K562 (cell line): ENCODE data around the gene DNMT1. TPM values are rescaled to one million over a fixed set of nuclear protein-coding genes. Genes with fewer than 3 reads are reported as not detected.

ENCODE experiments used
- ATAC-seq: fragments of 200-7000 bp; cut with Tn5 transposase; 3 replicates; pipeline ENCODE4 v1.9.1; 2020; ENCODE audit warnings: moderate library complexity
- BruUV-seq: library from RNA; stranded (reverse); fragments of 400-500 nt; replicated peaks from 2 replicates; lab custom pipeline; 2021; lab: Mats Ljungman, UMichigan
- CTCF ChIA-PET: fragments of 300-600 bp; formaldehyde crosslinking; extraction: SDS; loops from one replicate; lab custom pipeline; 2021; ENCODE audit warnings: low intra/inter-chr PET ratio; lab: Yijun Ruan, JAX
- POLR2A ChIA-PET: fragments of 300-600, 350-650 bp; sonication (Branson Sonifier 250); formaldehyde crosslinking; extraction: SDS; loops from one replicate; lab custom pipeline; 2021; ENCODE audit warnings: antibody characterized with exemption, inconsistent platforms; lab: Yijun Ruan, JAX
- DNase-seq, 4 experiments: peaks; one replicate each; pipeline versions ENCODE4 v3.0.0 to v3.0.0-alpha.2; 2011 to 2018; ENCODE audit warnings: low spot score in 3 of 4, mixed read lengths in 3 of 4; ENCODE audit errors: extremely low read depth in 1 of 4
- FAIRE-seq: peaks from 2 replicates; lab custom pipeline; 2011; peaks lifted over from hg19 to GRCh38; lab: Jason Lieb, UNC
- H2AFZ ChIP-seq: 2 replicates; pipeline ENCODE4 v1.6.0; 2011; ENCODE audit warnings: low read depth, low read length, control low read depth, inconsistent platforms
- H3K27ac ChIP-seq: fragments of 200-600 bp; 3 replicates; pipeline ENCODE4 v1.8.0; 2011; ENCODE audit warnings: low read depth, mild to moderate bottlenecking, control low read depth, inconsistent platforms, low read length, moderate library complexity, mixed read lengths; ENCODE audit errors: extremely low read depth
- H3K27me3 ChIP-seq, 2 experiments: fragments of 300-600 bp in 1 of 2; 2 replicates in 1 of 2; 3 replicates in 1 of 2; pipeline versions ENCODE4 v1.6.0 to v1.8.0; 2011; ENCODE audit warnings: inconsistent platforms in 2 of 2, low read length in 2 of 2, mild to moderate bottlenecking in 1 of 2, mixed read lengths in 1 of 2, moderate library complexity in 1 of 2; ENCODE audit not compliant: control insufficient read depth in 2 of 2, insufficient read depth in 2 of 2
- H3K36me3 ChIP-seq: fragments of 300-600 bp; 3 replicates; pipeline ENCODE4 v1.8.0; 2011; ENCODE audit warnings: mild to moderate bottlenecking, low read length, inconsistent platforms; ENCODE audit not compliant: control insufficient read depth, insufficient read depth
- H3K4me1 ChIP-seq, 2 experiments: fragments of 200-600 bp in 1 of 2; replicated peaks in 1 of 2; 2 replicates in 1 of 2; 3 replicates in 1 of 2; pipeline versions ENCODE4 v1.5.1 to v1.8.0; 2011; ENCODE audit warnings: inconsistent platforms in 2 of 2, low read length in 2 of 2, mild to moderate bottlenecking in 1 of 2, mixed read lengths in 1 of 2, moderate library complexity in 1 of 2; ENCODE audit not compliant: control insufficient read depth in 2 of 2, insufficient read depth in 2 of 2
- H3K4me2 ChIP-seq: 2 replicates; pipeline ENCODE4 v1.6.1; 2011; ENCODE audit warnings: low read length, control low read depth, inconsistent platforms, mixed read lengths; ENCODE audit not compliant: insufficient read depth
- H3K4me3 ChIP-seq: fragments of 200-600 bp; sonication (generic), shearing (Covaris generic); 2 replicates; pipeline ENCODE4 v1.5.1; 2016; ENCODE audit warnings: control low read depth, inconsistent platforms
- H3K79me2 ChIP-seq: fragments of 200-600 bp; 3 replicates; pipeline ENCODE4 v1.8.0; 2011; ENCODE audit warnings: low read length, inconsistent platforms; ENCODE audit not compliant: control insufficient read depth, insufficient read depth
- H3K9ac ChIP-seq, 2 experiments: 2 replicates each; pipeline versions ENCODE4 v1.6.0 to v1.6.1; 2011; ENCODE audit warnings: low read depth in 2 of 2, low read length in 2 of 2, control low read depth in 1 of 2, inconsistent platforms in 1 of 2, mild to moderate bottlenecking in 1 of 2, mixed read lengths in 1 of 2; ENCODE audit not compliant: insufficient read depth in 1 of 2
- H3K9me1 ChIP-seq: one replicate; pipeline ENCODE4 v1.6.0; 2011; ENCODE audit warnings: inconsistent platforms, mild to moderate bottlenecking, low read length, moderate library complexity; ENCODE audit not compliant: control insufficient read depth, insufficient read depth
- H3K9me3 ChIP-seq: replicated peaks from 2 replicates; pipeline ENCODE4 v1.5.1; 2011; ENCODE audit warnings: low read depth, low read length, inconsistent platforms; ENCODE audit not compliant: control insufficient read depth, insufficient read depth
- H4K20me1 ChIP-seq: replicated peaks from 2 replicates; pipeline ENCODE4 v1.6.1; 2011; ENCODE audit warnings: low read length, inconsistent platforms, mixed read lengths; ENCODE audit not compliant: control insufficient read depth, insufficient read depth
- BMI1 ChIP-seq: fragments of 150-350 bp; IDR thresholded peaks from 2 replicates; pipeline ENCODE4 v1.6.1; 2014; ENCODE audit warnings: low read length
- CBX3 ChIP-seq, 2 experiments: IDR thresholded peaks; 1 replicate in 1 of 2; 2 replicates in 1 of 2; pipeline ENCODE4 v1.6.1; 2012; ENCODE audit warnings: inconsistent platforms in 2 of 2, low read length in 2 of 2, borderline replicate concordance in 1 of 2, control low read depth in 1 of 2
- CGGBP1 ChIP-seq: fragments of 250-450 bp; sonication (Bioruptor Pico); IDR thresholded peaks from 2 replicates; pipeline ENCODE4 v1.9.0; 2021; ENCODE audit warnings: mild to moderate bottlenecking
- CREB1 ChIP-seq, 2 experiments: sonication (generic) in 1 of 2; formaldehyde crosslinking in 1 of 2; IDR thresholded peaks; 2 replicates each; pipeline versions ENCODE4 v1.6.1 to v1.8.0; 2012 to 2022; ENCODE audit warnings: inconsistent platforms in 1 of 2, mild to moderate bottlenecking in 1 of 2, missing genetic modification reagents in 1 of 2, moderate library complexity in 1 of 2
- CREB3 ChIP-seq: fragments of 450-650 bp; conservative IDR thresholded peaks from 2 replicates; pipeline ENCODE4 v1.6.1; 2016; ENCODE audit warnings: missing genetic modification characterization, low read depth, mild to moderate bottlenecking, missing compliant biosample characterization, moderate library complexity
- DACH1 ChIP-seq: fragments of 450-650 bp; IDR thresholded peaks from 2 replicates; pipeline ENCODE4 v1.6.1; 2018; ENCODE audit not compliant: partially characterized antibody
- DDX20 ChIP-seq: fragments of 450-650 bp; IDR thresholded peaks from 2 replicates; pipeline ENCODE4 v1.6.1; 2016; ENCODE audit warnings: missing genetic modification characterization, low read depth, mild to moderate bottlenecking, missing compliant biosample characterization, moderate library complexity
- DIDO1 ChIP-seq: fragments of 450-650 bp; IDR thresholded peaks from 2 replicates; pipeline ENCODE4 v1.6.1; 2016; ENCODE audit warnings: low read depth, missing biosample characterization, missing genetic modification characterization
- HOXB6 ChIP-seq: fragments of 250-450 bp; sonication (Bioruptor Pico); IDR thresholded peaks from 2 replicates; pipeline ENCODE4 v1.5.1; 2022; ENCODE audit warnings: mild to moderate bottlenecking, borderline replicate concordance
- NRF1 ChIP-seq, 2 experiments: fragments of 450-650 bp; IDR thresholded peaks in 1 of 2; conservative IDR thresholded peaks in 1 of 2; 2 replicates each; pipeline ENCODE4 v1.6.1; 2014; ENCODE audit warnings: mild to moderate bottlenecking in 2 of 2
- PHB2 ChIP-seq: fragments of 450-650 bp; IDR thresholded peaks from 2 replicates; pipeline ENCODE4 v1.6.1; 2017; ENCODE audit warnings: low read depth
- PML ChIP-seq: IDR thresholded peaks from 2 replicates; pipeline ENCODE4 v1.6.1; 2012; ENCODE audit warnings: low read length, inconsistent platforms
- POLR2H ChIP-seq: IDR thresholded peaks from 2 replicates; pipeline ENCODE4 v1.6.1; 2016; ENCODE audit warnings: missing genetic modification characterization, low read depth, mild to moderate bottlenecking, control low read depth, missing compliant biosample characterization, moderate library complexity
- PRPF4 ChIP-seq: fragments of 200-400 bp; formaldehyde crosslinking; IDR thresholded peaks from one replicate; pipeline ENCODE4 v1.6.1; 2017; ENCODE audit warnings: low read length, low read depth, mild to moderate bottlenecking; ENCODE audit not compliant: insufficient read depth, poor library complexity, severe bottlenecking
- SAP30 ChIP-seq: fragments of 200-600 bp; sonication (generic); IDR thresholded peaks from 2 replicates; pipeline ENCODE4 v1.6.1; 2012; ENCODE audit warnings: borderline replicate concordance, low read depth, mild to moderate bottlenecking, moderate library complexity, low read length, control low read depth, inconsistent platforms; ENCODE audit not compliant: insufficient read depth, poor library complexity, severe bottlenecking
- TCFL5 ChIP-seq: fragments of 250-450 bp; sonication (Bioruptor Pico); conservative IDR thresholded peaks from 2 replicates; pipeline ENCODE4 v1.6.1; 2021; ENCODE audit warnings: mild to moderate bottlenecking, moderate library complexity, matching md5 sums
- ZFP1 ChIP-seq: fragments of 450-650 bp; formaldehyde crosslinking; IDR thresholded peaks from 2 replicates; pipeline ENCODE4 v1.4.0; 2020; ENCODE audit warnings: mild to moderate bottlenecking, mixed read lengths
- ZNF449 ChIP-seq: fragments of 250-450 bp; sonication (Bioruptor Pico); IDR thresholded peaks from 2 replicates; pipeline ENCODE4 v1.8.0; 2022; ENCODE audit warnings: moderate library complexity, mild to moderate bottlenecking, inconsistent platforms
- ZNF644 ChIP-seq: fragments of 200-800 bp; sonication (Bioruptor generic); IDR thresholded peaks from 2 replicates; pipeline ENCODE4 v1.6.1; 2016; ENCODE audit warnings: low read depth, missing genetic modification characterization, missing compliant biosample characterization
- WGBS: fragments of 100-300 bp; shearing (Covaris generic); methylation state at CpG from one replicate; pipeline ENCODE4 v1.1.6; 2016; ENCODE audit warnings: low coverage, mixed read lengths; ENCODE audit not compliant: insufficient coverage; ENCODE audit errors: missing lambda C conversion rate; 5-methylcytosine and 5-hydroxymethylcytosine counted together
- in situ Hi-C: fragments of 300-500 bp; cut with MboI; formaldehyde crosslinking; loops from 4 replicates; pipeline ENCODE4 v1.15.0; 2018; ENCODE audit warnings: inconsistent platforms, mixed read lengths
- intact Hi-C: fragments of 100-400 bp; cut with micrococcal nuclease; formaldehyde crosslinking; loops from 2 replicates; pipeline ENCODE4 v1.14.2; 2022
- polyA plus RNA-seq, 8 experiments: library from polyadenylated mRNA; depleted of rRNA in 4 of 8; stranded (reverse) in 5 of 8; unstranded in 3 of 8; fragments of >200 nt; fragmentation: Nextera tagmentation in 2 of 8; fragmentation: Illumina TruSeq in 1 of 8; extraction: Ambion mirVana in 2 of 8; extraction: Trizol in 1 of 8; gene quantifications; 2 replicates each; pipeline versions ENCODE4 v1.2.1 to v1.2.3, GENCODE V29; 2011 to 2014; ENCODE audit warnings: inconsistent platforms in 1 of 8, missing spikeins in 1 of 8
- total RNA-seq, 7 experiments: library from RNA; depleted of rRNA in 6 of 7; stranded (reverse); fragments of >200 nt in 6 of 7; fragmentation: Illumina TruSeq in 2 of 7; extraction: Trizol in 2 of 7; gene quantifications; 2 replicates each; pipeline versions ENCODE4 v1.2.1 to v1.2.3, GENCODE V29; 2011 to 2021; ENCODE audit warnings: low replicate concordance in 1 of 7

DNMT1 gene
- total and polyA plus RNA-seq, 9 of the 15 experiments (the other 6 are each of a cell fraction or from before 2014, with no cell fraction given) = 80.1 to 271 (median 121) TPM

- no peaks in the 10 kb centered on the region; the same call in 1 of the 2 replicates for H4K20me1 ChIP-seq
- DNase-seq (no peak), ATAC-seq (no peak), FAIRE-seq (no peak)
- no peak overlapping the region for H3K4me2 ChIP-seq
- intact Hi-C loops = no loop called here
- no peak overlapping the region for H2AFZ ChIP-seq
- no peaks in the 10 kb centered on the region for H3K9me1 ChIP-seq
- no peaks in the 10 kb centered on the region for H3K9me3 ChIP-seq
- H3K27ac ChIP-seq = no peak overlapping the region
- ChIA-PET CTCF (no interaction called here), POLR2A (interaction anchor here (0.6 to 1.0 kb wide), 4 partner anchors 12 to 270 kb away, joined by 3 to 4 read pairs (median 4); no protein-coding TSS in a partner anchor)
- BruUV-seq = no TSS peak
- in situ Hi-C loops = no loop called here
- H3K4me3 ChIP-seq = no peak overlapping the region
- H3K79me2 ChIP-seq = no peaks in the 10 kb centered on the region
- peaks cover 0 to 16% of the 10 kb centered on the region in 2 experiments; a peak in 2 of 5 replicates for H3K4me1 ChIP-seq
- no peaks in the 10 kb centered on the region for H3K27me3 ChIP-seq
- H3K9ac ChIP-seq = no peak overlapping the region
- H3K36me3 ChIP-seq = peaks cover 81% of the 10 kb centered on the region; the same call in 2 of the 3 replicates
- WGBS = 83% methylated on average over 9 of the region's 11 CpGs
- TF ChIP-seq TCFL5 (no peak), PRPF4 (no peak), ZFP1 (CRISPR knock-in tag) (no peak), SAP30 (no peak), ZNF644 (no peak), ZNF449 (CRISPR knock-in tag) (no peak), PML (no peak), DIDO1 (no peak), CBX3 (IDR thresholded peaks at IDR 0.05; ENCODE audit: borderline replicate concordance in 1 of 2, low read length in 2 of 2) (no peak), HOXB6 (CRISPR knock-in tag) (no peak), CREB1 (IDR thresholded peaks at IDR 0.05) (no peak), CREB1 (CRISPR knock-in tag; IDR thresholded peaks at IDR 0.05) (no peak), NRF1 (conservative IDR thresholded peaks at IDR 0.05 in 1 of 2, IDR thresholded peaks at IDR 0.05 in 1 of 2) (no peak), BMI1 (no peak), POLR2H (tag) (no peak), DACH1 (no peak), CREB3 (tag) (no peak), CGGBP1 (CRISPR knock-in tag) (no peak), PHB2 (no peak), DDX20 (no peak)
Observed at GRCh38 chr19:10133596-10133995, 61.2 kb downstream of the DNMT1 start.
